GM12865 (cell line): Measurements from ENCODE around the gene CCL18.
"Not testable (repeated sequence)": the region's sequence is repeated elsewhere in the genome, so short reads cannot be mapped to it uniquely, and the experiment has no call there.

ENCODE experiments used
- DNase-seq: peaks from one replicate; pipeline ENCODE4 v3.0.0; 2010; ENCODE audit warnings: low read depth
- H3K4me3 ChIP-seq: 2 replicates; pipeline ENCODE4 v1.5.1; 2011; ENCODE audit warnings: mild to moderate bottlenecking, low read depth, low read length, control low read depth
- CTCF ChIP-seq: IDR thresholded peaks from 2 replicates; pipeline ENCODE4 v1.5.1; 2011; ENCODE audit warnings: low read length, control low read depth, low read depth, inconsistent platforms; ENCODE audit not compliant: insufficient read depth; ENCODE audit errors: missing control alignments

The CCL18 gene

GRCh38 chr17:36118477-36119353, 54.6 kb downstream of the CCL18 start:
- TF ChIP-seq CTCF: no peak

GRCh38 chr17:36120221-36120620, 56.1 kb downstream of the CCL18 start:
- DNase-seq: no peak
- no peak for TF ChIP-seq CTCF
- H3K4me3 ChIP-seq: no peak overlapping the region

More at GRCh38 chr17:36118477-36119353, 54.6 kb downstream of the CCL18 start:
- DNase-seq: no peak
- no peak overlapping the region for H3K4me3 ChIP-seq

GRCh38 chr17:36121099-36121498, 57.0 kb downstream of the CCL18 start:
- not testable (repeated sequence) for DNase-seq, H3K4me3 ChIP-seq
